Natural killer cell (primary cell): ENCODE measurements around the gene FAP. TPM values are rescaled to one million over a fixed set of nuclear protein-coding genes. Genes with fewer than 3 reads are reported as not detected.

Source experiments
- ATAC-seq, 3 donors: fragments of 150-1000 bp in 2 of 3; fragments of 200-7000 bp in 1 of 3; cut with Tn5 transposase; 1 replicate in 1 of 3; 2 replicates in 2 of 3; pipeline ENCODE4 v1.10.0; 2021; ENCODE audit warnings: mild to moderate bottlenecking in 2 of 3, moderate library complexity in 2 of 3
- DNase-seq, 2 donors: peaks; one replicate each; pipeline versions ENCODE4 v3.0.0 to v3.0.0-alpha.2; 2013 to 2021; ENCODE audit warnings: mixed read lengths in 1 of 2
- H3K27ac ChIP-seq: one replicate; pipeline ENCODE4 v1.5.1; 2013; ENCODE audit warnings: mild to moderate bottlenecking, low read length
- H3K27me3 ChIP-seq: one replicate; pipeline ENCODE4 v1.6.1; 2013; ENCODE audit warnings: low read length; ENCODE audit not compliant: control insufficient read depth, insufficient read depth
- H3K36me3 ChIP-seq: one replicate; pipeline ENCODE4 v1.6.1; 2013; ENCODE audit warnings: low read length; ENCODE audit not compliant: control insufficient read depth, insufficient read depth
- H3K4me1 ChIP-seq: one replicate; pipeline ENCODE4 v1.6.1; 2013; ENCODE audit warnings: low read length; ENCODE audit not compliant: control insufficient read depth, insufficient read depth
- H3K4me3 ChIP-seq: one replicate; pipeline ENCODE4 v1.5.1; 2013; ENCODE audit warnings: low read length
- H3K9me3 ChIP-seq: one replicate; pipeline ENCODE4 v1.6.1; 2013; ENCODE audit warnings: low read length; ENCODE audit not compliant: control insufficient read depth, insufficient read depth
- H3K27ac Mint-ChIP-seq, 2 donors: one replicate each; pipeline ENCODE4 v1.8.0; 2022; ENCODE audit warnings: mild to moderate bottlenecking in 2 of 2, mixed read lengths in 2 of 2, moderate library complexity in 1 of 2
- H3K27me3 Mint-ChIP-seq, 2 donors: one replicate each; pipeline ENCODE4 v1.8.0; 2022; ENCODE audit warnings: low read depth in 2 of 2, mixed read lengths in 2 of 2
- H3K36me3 Mint-ChIP-seq: one replicate; pipeline ENCODE4 v1.8.0; 2022; ENCODE audit warnings: mixed read lengths
- H3K4me1 Mint-ChIP-seq, 2 donors: one replicate each; pipeline ENCODE4 v1.8.0; 2022; ENCODE audit warnings: mixed read lengths in 2 of 2
- H3K4me3 Mint-ChIP-seq: one replicate; pipeline ENCODE4 v1.8.0; 2022; ENCODE audit warnings: mild to moderate bottlenecking, moderate library complexity, mixed read lengths
- H3K9me3 Mint-ChIP-seq, 2 donors: one replicate each; pipeline ENCODE4 v1.8.0; 2022; ENCODE audit warnings: mixed read lengths in 2 of 2
- CTCF ChIP-seq: fragments of 200-600 bp; IDR thresholded peaks from one replicate; pipeline ENCODE4 v1.8.0; 2022; ENCODE audit warnings: antibody characterized with exemption
- WGBS: methylation state at CpG from one replicate; pipeline ENCODE4 v1.1.7; 2013; ENCODE audit warnings: missing lambda C conversion rate; ENCODE audit not compliant: insufficient coverage; 5-methylcytosine and 5-hydroxymethylcytosine counted together
- intact Hi-C: fragments of 100-400 bp; cut with micrococcal nuclease; formaldehyde crosslinking; loops from one replicate; pipeline ENCODE4 v1.14.2; 2022
- total RNA-seq, 4 donors: library from RNA; stranded (reverse); fragments of 120-200 nt in 1 of 4; gene quantifications; one replicate each; pipeline versions ENCODE4 v1.2.3 to v1.2.4, GENCODE V29; 2013 to 2022

The FAP gene, protein sequence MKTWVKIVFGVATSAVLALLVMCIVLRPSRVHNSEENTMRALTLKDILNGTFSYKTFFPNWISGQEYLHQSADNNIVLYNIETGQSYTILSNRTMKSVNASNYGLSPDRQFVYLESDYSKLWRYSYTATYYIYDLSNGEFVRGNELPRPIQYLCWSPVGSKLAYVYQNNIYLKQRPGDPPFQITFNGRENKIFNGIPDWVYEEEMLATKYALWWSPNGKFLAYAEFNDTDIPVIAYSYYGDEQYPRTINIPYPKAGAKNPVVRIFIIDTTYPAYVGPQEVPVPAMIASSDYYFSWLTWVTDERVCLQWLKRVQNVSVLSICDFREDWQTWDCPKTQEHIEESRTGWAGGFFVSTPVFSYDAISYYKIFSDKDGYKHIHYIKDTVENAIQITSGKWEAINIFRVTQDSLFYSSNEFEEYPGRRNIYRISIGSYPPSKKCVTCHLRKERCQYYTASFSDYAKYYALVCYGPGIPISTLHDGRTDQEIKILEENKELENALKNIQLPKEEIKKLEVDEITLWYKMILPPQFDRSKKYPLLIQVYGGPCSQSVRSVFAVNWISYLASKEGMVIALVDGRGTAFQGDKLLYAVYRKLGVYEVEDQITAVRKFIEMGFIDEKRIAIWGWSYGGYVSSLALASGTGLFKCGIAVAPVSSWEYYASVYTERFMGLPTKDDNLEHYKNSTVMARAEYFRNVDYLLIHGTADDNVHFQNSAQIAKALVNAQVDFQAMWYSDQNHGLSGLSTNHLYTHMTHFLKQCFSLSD
- not detected for total RNA-seq
- 0.14 TPM for total RNA-seq (2013)

- H3K4me3 ChIP-seq = no peak within 1 kb of the TSS
- TF ChIP-seq CTCF = no peak
- H3K27ac ChIP-seq = no peak within 1 kb of the TSS
- ATAC-seq (no peak), DNase-seq (no peak)
- no peaks in the 10 kb centered on the region for H3K4me1 ChIP-seq
- Mint-ChIP-seq H3K4me1 (no peaks in the 10 kb centered on the region), H3K27me3 (peaks cover 17 to 55% of the 10 kb centered on the region in 2 donors), H3K4me3 (no peak within 1 kb of the TSS), H3K9me3 (no peaks in the 10 kb centered on the region), H3K36me3 (no peaks in the 10 kb centered on the region), H3K27ac (no peak within 1 kb of the TSS)
- H3K9me3 ChIP-seq = no peaks in the 10 kb centered on the region
- WGBS = 88% methylated on average over 4 of the region's 6 CpGs
- no peaks in the 10 kb centered on the region for H3K27me3 ChIP-seq
- intact Hi-C loops = no loop called here
- no peaks in the 10 kb centered on the region for H3K36me3 ChIP-seq
These were observed at the start of gene FAP for GRCh38 chr2:162243294-162243693. FAP (minus strand) TSS chr2:162243445; CDS start chr2:162243327, 118 bp downstream.

- Histone ChIP-seq H3K27ac (no peak overlapping the region), H3K36me3 (peaks cover 31% of the 10 kb centered on the region), H3K9me3 (no peaks in the 10 kb centered on the region), H3K4me1 (no peaks in the 10 kb centered on the region), H3K27me3 (no peaks in the 10 kb centered on the region), H3K4me3 (no peak overlapping the region)
- ATAC-seq = no peak
- H3K27ac Mint-ChIP-seq = no peak overlapping the region
- DNase-seq = no peak
- no peaks in the 10 kb centered on the region for H3K27me3 Mint-ChIP-seq
- H3K4me1 Mint-ChIP-seq = no peaks in the 10 kb centered on the region
- WGBS = 100% methylated on average over 3 of the region's 3 CpGs
- TF ChIP-seq CTCF = no peak
- H3K4me3 Mint-ChIP-seq = no peak overlapping the region
- peaks cover 2% of the 10 kb centered on the region for H3K36me3 Mint-ChIP-seq
- no peaks in the 10 kb centered on the region for H3K9me3 Mint-ChIP-seq
- intact Hi-C loops = no loop called here
These were observed 48.5 kb upstream of the FAP start for GRCh38 chr2:162291748-162292147.

DNA sequence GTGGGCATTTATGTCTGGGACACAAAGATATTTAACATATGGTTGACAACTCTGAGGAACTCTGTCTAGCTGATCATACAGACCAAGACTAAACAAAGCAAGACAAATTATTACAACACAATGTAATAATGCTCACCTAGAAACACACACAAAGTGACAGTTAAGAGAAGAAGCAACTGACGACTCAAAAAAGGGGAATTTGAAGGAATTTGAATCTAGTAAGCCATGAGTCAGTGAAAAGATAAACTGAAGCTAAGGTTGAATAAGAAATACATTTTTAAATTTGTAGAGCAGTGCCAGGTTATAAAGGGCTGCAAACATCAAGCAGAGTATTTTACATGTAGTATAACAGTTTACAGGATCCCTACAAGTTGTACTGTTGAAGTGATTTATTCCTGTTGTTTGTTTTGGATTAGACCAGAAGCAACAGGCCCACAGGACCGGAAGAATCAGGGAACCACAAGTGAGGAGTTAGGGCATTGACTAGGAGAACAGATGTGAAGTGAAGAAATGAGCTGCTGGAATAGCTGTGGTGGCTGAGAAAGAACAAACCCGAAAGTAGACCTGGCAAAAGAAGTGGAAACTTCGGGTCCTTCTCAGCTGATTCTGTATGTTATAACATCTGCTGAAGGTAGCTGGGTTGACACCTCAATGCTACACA is 39.6 kb upstream of the FAP start:
- no peak overlapping the region for H3K27ac ChIP-seq
- Mint-ChIP-seq H3K9me3 (no peaks in the 10 kb centered on the region), H3K4me3 (no peak overlapping the region), H3K4me1 (no peaks in the 10 kb centered on the region), H3K36me3 (peaks cover 20% of the 10 kb centered on the region), H3K27ac (no peak overlapping the region), H3K27me3 (no peaks in the 10 kb centered on the region)
- ATAC-seq (no peak), DNase-seq (no peak)
- WGBS = 79% methylated on average over 4 of the region's 4 CpGs
- H3K9me3 ChIP-seq = no peaks in the 10 kb centered on the region
- no peak overlapping the region for H3K4me3 ChIP-seq
- peaks cover 81% of the 10 kb centered on the region for H3K36me3 ChIP-seq
- no peak for TF ChIP-seq CTCF
- H3K27me3 ChIP-seq = no peaks in the 10 kb centered on the region
- intact Hi-C loops = no loop called here
- H3K4me1 ChIP-seq = no peaks in the 10 kb centered on the region
